Nephron progenitor cell (in vitro differentiated cells): Measurements from ENCODE around the gene MRAP2.
"Not testable (repeated sequence)": the region's sequence is repeated elsewhere in the genome, so short reads cannot be mapped to it uniquely, and the experiment has no call there.

Experiments used
- DNase-seq: peaks from one replicate; pipeline ENCODE4 v3.0.0; 2021
- H3K27ac Mint-ChIP-seq: 2 replicates; pipeline ENCODE4 v1.8.0; 2021; ENCODE audit warnings: mild to moderate bottlenecking, moderate library complexity, mixed read lengths
- H3K27me3 Mint-ChIP-seq: 2 replicates; pipeline ENCODE4 v1.8.0; 2021; ENCODE audit warnings: mild to moderate bottlenecking, low read depth, mixed read lengths; ENCODE audit not compliant: poor library complexity
- H3K36me3 Mint-ChIP-seq: 2 replicates; pipeline ENCODE4 v1.8.0; 2021; ENCODE audit warnings: low read depth, mixed read lengths
- H3K4me1 Mint-ChIP-seq: 2 replicates; pipeline ENCODE4 v1.8.0; 2021; ENCODE audit warnings: mixed read lengths
- H3K4me3 Mint-ChIP-seq: 2 replicates; pipeline ENCODE4 v1.8.0; 2021; ENCODE audit warnings: mild to moderate bottlenecking, moderate library complexity, mixed read lengths
- H3K9me3 Mint-ChIP-seq: 2 replicates; pipeline ENCODE4 v1.8.0; 2021; ENCODE audit warnings: mild to moderate bottlenecking, moderate library complexity, mixed read lengths
- CTCF ChIP-seq: fragments of 200-600 bp; sonication (generic); IDR thresholded peaks from 2 replicates; pipeline ENCODE4 v1.5.0; 2021; ENCODE audit warnings: antibody characterized with exemption

The MRAP2 gene

GRCh38 chr6:84019842-84020211, 13.7 kb upstream of the MRAP2 start:
- TF ChIP-seq CTCF, result no peak
- Mint-ChIP-seq H3K4me1 (peaks cover 9% of the 10 kb centered on the region), H3K27ac (no peak overlapping the region), H3K27me3 (peaks cover 10% of the 10 kb centered on the region), H3K4me3 (no peak overlapping the region), H3K9me3 (no peaks in the 10 kb centered on the region), H3K36me3 (no peaks in the 10 kb centered on the region)
- no peak for DNase-seq

GRCh38 chr6:84021625-84022024, 11.9 kb upstream of the MRAP2 start:
- no peaks in the 10 kb centered on the region for H3K36me3 Mint-ChIP-seq
- H3K4me3 Mint-ChIP-seq, result no peak overlapping the region
- peaks cover 7% of the 10 kb centered on the region for H3K27me3 Mint-ChIP-seq
- H3K27ac Mint-ChIP-seq, result no peak overlapping the region
- TF ChIP-seq CTCF, result no peak
- peaks cover 10% of the 10 kb centered on the region for H3K4me1 Mint-ChIP-seq
- no peak for DNase-seq
- H3K9me3 Mint-ChIP-seq, result peaks cover 3% of the 10 kb centered on the region

GRCh38 chr6:84026721-84027164, 6.8 kb upstream of the MRAP2 start:
- H3K27ac Mint-ChIP-seq, result peak overlapping the region; percentile 17
- H3K4me1 Mint-ChIP-seq, result peaks cover 27% of the 10 kb centered on the region
- TF ChIP-seq CTCF, result no peak
- H3K9me3 Mint-ChIP-seq, result peaks cover 7% of the 10 kb centered on the region
- H3K4me3 Mint-ChIP-seq, result no peak overlapping the region
- H3K27me3 Mint-ChIP-seq, result peaks cover 8% of the 10 kb centered on the region
- no peaks in the 10 kb centered on the region for H3K36me3 Mint-ChIP-seq
- DNase-seq, result no peak

- peak overlapping the region; percentile 4 for H3K27ac Mint-ChIP-seq
- no peak for DNase-seq
Observed at GRCh38 chr6:84027340-84028181, 6.0 kb upstream of the MRAP2 start.

GRCh38 chr6:84028350-84028749, 5.2 kb upstream of the MRAP2 start:
- Mint-ChIP-seq H3K4me3 (no peak overlapping the region), H3K4me1 (peaks cover 27% of the 10 kb centered on the region), H3K36me3 (no peaks in the 10 kb centered on the region), H3K27ac (peak overlapping the region; percentile 44), H3K27me3 (peaks cover 24% of the 10 kb centered on the region), H3K9me3 (peaks cover 7% of the 10 kb centered on the region)
- DNase-seq, result no peak
- TF ChIP-seq CTCF, result no peak

More at GRCh38 chr6:84027340-84028181, 6.0 kb upstream of the MRAP2 start:
- TF ChIP-seq CTCF, result no peak
- peaks cover 27% of the 10 kb centered on the region for H3K4me1 Mint-ChIP-seq
- H3K27me3 Mint-ChIP-seq, result peaks cover 16% of the 10 kb centered on the region
- H3K4me3 Mint-ChIP-seq, result no peak overlapping the region
- peaks cover 7% of the 10 kb centered on the region for H3K9me3 Mint-ChIP-seq
- H3K36me3 Mint-ChIP-seq, result no peaks in the 10 kb centered on the region

- peaks cover 51% of the 10 kb centered on the region for H3K27me3 Mint-ChIP-seq
- peaks cover 15% of the 10 kb centered on the region for H3K9me3 Mint-ChIP-seq
- H3K27ac Mint-ChIP-seq, DNase-seq, H3K36me3 Mint-ChIP-seq: not testable (repeated sequence)
- H3K4me1 Mint-ChIP-seq, result peaks cover 35% of the 10 kb centered on the region
- peak overlapping the region; percentile 42 for H3K4me3 Mint-ChIP-seq
Observed at GRCh38 chr6:84032000-84032399, 1.6 kb upstream of the MRAP2 start.
